Measurements from ENCODE around the gene ADAMTS6.

- TF ChIP-seq CTCF (IDR thresholded peaks at IDR 0.05), result no peak
- TF ChIP-seq POLR2A (IDR thresholded peaks at IDR 0.05), result no peak
These were observed 349.3 kb downstream of the ADAMTS6 start for GRCh38 chr5:65132386-65132785.

All from tibial nerve (tissue), 3 donors.